Measurements from ENCODE around the gene ATG5.
"Not testable (repeated sequence)": the region's sequence is repeated elsewhere in the genome, so short reads cannot be mapped to it uniquely, and the experiment has no call there.

Gene ATG5

GRCh38 chr6:106160189-106160588 lies 165.4 kb downstream of the ATG5 start:
- Histone ChIP-seq H3K36me3 (ENCODE audit: insufficient read depth, low read depth, low read length) (no peaks in the 10 kb centered on the region), H3K4me3 (ENCODE audit: low read length) (no peak overlapping the region), H3K9ac (ENCODE audit: low read depth, low read length) (no peak overlapping the region), H3K27ac (ENCODE audit: low read length) (no peak overlapping the region), H3K27me3 (ENCODE audit: insufficient read depth, low read length) (no peaks in the 10 kb centered on the region), H3K9me3 (ENCODE audit: insufficient read depth, low read depth, low read length) (no peaks in the 10 kb centered on the region), H3K4me1 (ENCODE audit: insufficient read depth, low read length) (peaks cover 17% of the 10 kb centered on the region)

DNA sequence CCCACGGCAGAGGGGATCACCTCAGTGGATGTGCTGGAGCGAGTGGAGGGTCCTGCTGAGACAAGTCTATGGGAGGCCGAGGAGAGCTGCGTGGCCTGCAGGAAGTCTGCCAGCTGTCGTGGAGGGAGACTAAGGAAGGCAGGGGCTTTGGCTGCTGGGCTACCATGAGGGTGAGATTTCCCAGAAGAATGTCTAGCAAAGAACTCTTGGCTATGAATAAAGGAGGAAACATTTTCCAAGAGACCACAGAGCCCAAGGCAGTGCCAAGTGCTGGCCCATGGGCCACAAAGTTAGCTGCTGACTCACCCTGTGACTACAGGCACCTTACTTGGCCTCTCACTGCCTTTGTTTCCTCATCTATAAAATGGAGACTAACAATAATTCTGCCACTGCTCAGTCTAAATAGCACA lies 166.0 kb downstream of the ATG5 start:
- Histone ChIP-seq H3K27me3 (ENCODE audit: insufficient read depth, low read length) (no peaks in the 10 kb centered on the region), H3K4me3 (ENCODE audit: low read length) (no peak overlapping the region), H3K27ac (ENCODE audit: low read length) (no peak overlapping the region), H3K9ac (ENCODE audit: low read depth, low read length) (no peak overlapping the region), H3K4me1 (ENCODE audit: insufficient read depth, low read length) (peaks cover 23% of the 10 kb centered on the region), H3K9me3 (ENCODE audit: insufficient read depth, low read depth, low read length) (no peaks in the 10 kb centered on the region), H3K36me3 (ENCODE audit: insufficient read depth, low read depth, low read length) (no peaks in the 10 kb centered on the region)

DNA sequence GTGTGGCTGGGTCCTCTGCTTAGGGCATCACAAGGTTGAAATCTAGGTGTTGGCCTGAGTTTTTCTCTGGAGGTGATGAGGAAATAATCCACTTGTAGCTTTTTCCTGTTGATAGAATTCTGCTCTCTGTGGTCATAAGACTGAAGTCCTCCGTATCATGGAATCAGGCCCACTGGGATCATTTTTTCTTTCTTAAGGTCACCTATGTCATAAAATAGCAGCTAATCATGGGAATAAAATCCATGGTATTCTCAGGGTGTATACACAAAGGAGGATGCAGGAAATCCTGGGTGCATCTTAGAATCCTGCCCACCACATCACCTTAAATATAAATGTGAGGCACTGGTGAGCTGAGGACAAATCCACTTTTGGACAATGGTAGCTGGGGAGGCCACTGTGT lies 166.7 kb downstream of the ATG5 start:
- H3K4me1 ChIP-seq (ENCODE audit: insufficient read depth, low read length), result peaks cover 20% of the 10 kb centered on the region
- H3K4me3 ChIP-seq (ENCODE audit: low read length), result no peak overlapping the region
- H3K9me3 ChIP-seq (ENCODE audit: insufficient read depth, low read depth, low read length), result no peaks in the 10 kb centered on the region
- no peaks in the 10 kb centered on the region for H3K27me3 ChIP-seq (ENCODE audit: insufficient read depth, low read length)
- no peaks in the 10 kb centered on the region for H3K36me3 ChIP-seq (ENCODE audit: insufficient read depth, low read depth, low read length)
- H3K27ac ChIP-seq (ENCODE audit: low read length), result no peak overlapping the region
- no peak overlapping the region for H3K9ac ChIP-seq (ENCODE audit: low read depth, low read length)

DNA sequence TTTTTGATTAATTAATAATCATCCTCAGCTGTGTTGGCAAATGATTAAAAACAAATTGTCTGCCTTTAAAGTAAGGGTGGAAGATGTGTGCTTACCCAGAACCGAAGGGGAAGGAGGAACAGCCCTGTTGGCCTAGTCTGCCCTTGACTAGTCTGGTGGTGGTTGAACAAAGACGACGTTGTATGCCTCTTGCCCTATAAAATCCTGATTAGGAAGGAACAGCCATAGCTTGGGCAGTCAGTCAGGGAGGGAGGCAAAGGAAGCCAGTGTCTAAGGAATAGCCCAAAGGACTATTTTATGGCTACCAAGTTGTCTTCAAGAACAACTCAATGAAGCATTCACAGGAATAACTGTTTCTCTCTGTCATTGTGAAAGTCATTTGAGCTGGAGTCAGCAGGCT lies 168.7 kb downstream of the ATG5 start:
- no peaks in the 10 kb centered on the region for H3K36me3 ChIP-seq (ENCODE audit: insufficient read depth, low read depth, low read length)
- no peak overlapping the region for H3K27ac ChIP-seq (ENCODE audit: low read length)
- no peaks in the 10 kb centered on the region for H3K9me3 ChIP-seq (ENCODE audit: insufficient read depth, low read depth, low read length)
- H3K27me3 ChIP-seq (ENCODE audit: insufficient read depth, low read length), result no peaks in the 10 kb centered on the region
- H3K4me1 ChIP-seq (ENCODE audit: insufficient read depth, low read length), result peaks cover 9% of the 10 kb centered on the region
- H3K9ac ChIP-seq (ENCODE audit: low read depth, low read length), result no peak overlapping the region
- no peak overlapping the region for H3K4me3 ChIP-seq (ENCODE audit: low read length)

- Histone ChIP-seq H3K27ac (ENCODE audit: low read length) (no peak overlapping the region), H3K27me3 (ENCODE audit: insufficient read depth, low read length) (no peaks in the 10 kb centered on the region), H3K4me3 (ENCODE audit: low read length) (no peak overlapping the region), H3K4me1 (ENCODE audit: insufficient read depth, low read length) (peaks cover 9% of the 10 kb centered on the region), H3K9me3 (ENCODE audit: insufficient read depth, low read depth, low read length) (no peaks in the 10 kb centered on the region), H3K9ac (ENCODE audit: low read depth, low read length) (no peak overlapping the region), H3K36me3 (ENCODE audit: insufficient read depth, low read depth, low read length) (no peaks in the 10 kb centered on the region)
These were observed 169.1 kb downstream of the ATG5 start for GRCh38 chr6:106156413-106156812.

- no peaks in the 10 kb centered on the region for H3K36me3 ChIP-seq (ENCODE audit: insufficient read depth, low read depth, low read length)
- H3K9ac ChIP-seq (ENCODE audit: low read depth, low read length), result no peak overlapping the region
- no peak overlapping the region for H3K4me3 ChIP-seq (ENCODE audit: low read length)
- H3K27ac ChIP-seq (ENCODE audit: low read length), result no peak overlapping the region
- no peaks in the 10 kb centered on the region for H3K27me3 ChIP-seq (ENCODE audit: insufficient read depth, low read length)
- peaks cover 9% of the 10 kb centered on the region for H3K4me1 ChIP-seq (ENCODE audit: insufficient read depth, low read length)
- H3K9me3 ChIP-seq (ENCODE audit: insufficient read depth, low read depth, low read length), result no peaks in the 10 kb centered on the region
These were observed 170.2 kb downstream of the ATG5 start for GRCh38 chr6:106155219-106155830.

DNA sequence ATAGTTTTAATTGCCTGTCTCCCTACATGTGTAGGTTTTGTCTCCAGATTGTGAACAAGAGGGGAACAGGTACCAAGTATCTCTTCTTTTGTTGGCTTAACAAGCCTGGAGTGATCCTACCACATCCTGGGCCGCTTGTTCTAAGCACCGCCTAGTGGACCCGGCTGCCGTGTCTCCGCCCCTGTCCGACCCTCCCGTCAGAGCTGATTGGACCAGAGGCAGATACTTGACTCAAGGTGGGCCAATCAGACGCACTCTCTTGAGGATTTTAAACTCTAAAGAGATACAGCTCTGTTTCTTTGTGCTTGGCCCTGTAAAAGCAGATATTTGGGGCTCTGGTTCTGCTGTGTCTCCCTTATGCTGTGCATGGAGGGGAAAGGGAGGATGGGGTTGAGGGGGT lies 171.2 kb downstream of the ATG5 start:
- H3K27ac ChIP-seq (ENCODE audit: low read length), result no peak overlapping the region
- no peaks in the 10 kb centered on the region for H3K27me3 ChIP-seq (ENCODE audit: insufficient read depth, low read length)
- no peaks in the 10 kb centered on the region for H3K9me3 ChIP-seq (ENCODE audit: insufficient read depth, low read depth, low read length)
- peaks cover 9% of the 10 kb centered on the region for H3K4me1 ChIP-seq (ENCODE audit: insufficient read depth, low read length)
- no peak overlapping the region for H3K4me3 ChIP-seq (ENCODE audit: low read length)
- no peak overlapping the region for H3K9ac ChIP-seq (ENCODE audit: low read depth, low read length)
- H3K36me3 ChIP-seq (ENCODE audit: insufficient read depth, low read depth, low read length), result no peaks in the 10 kb centered on the region

DNA sequence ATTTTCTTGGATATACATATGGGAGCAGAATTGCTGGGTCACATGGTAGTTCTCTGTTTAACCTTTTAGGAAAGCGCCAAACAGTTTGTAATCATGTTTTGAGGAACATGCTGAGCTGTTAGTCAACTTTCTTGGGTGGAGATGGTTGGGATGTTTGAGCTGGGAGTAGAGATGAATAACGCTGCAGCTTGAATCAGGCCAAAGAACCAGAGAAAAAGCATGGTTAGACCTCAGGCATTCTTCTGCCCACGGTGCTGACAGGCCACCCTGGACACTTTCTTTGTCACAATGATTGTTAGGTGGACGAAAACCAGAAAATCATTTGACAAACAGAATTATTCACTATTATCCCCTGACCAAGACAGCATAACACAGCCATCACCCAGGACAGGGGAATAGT lies 172.6 kb downstream of the ATG5 start:
- Histone ChIP-seq H3K36me3 (ENCODE audit: insufficient read depth, low read depth, low read length) (no peaks in the 10 kb centered on the region), H3K4me1 (ENCODE audit: insufficient read depth, low read length) (peaks cover 9% of the 10 kb centered on the region), H3K4me3 (ENCODE audit: low read length) (no peak overlapping the region), H3K27ac (ENCODE audit: low read length) (no peak overlapping the region), H3K9me3 (ENCODE audit: insufficient read depth, low read depth, low read length) (no peaks in the 10 kb centered on the region), H3K9ac (ENCODE audit: low read depth, low read length) (no peak overlapping the region), H3K27me3 (ENCODE audit: insufficient read depth, low read length) (no peaks in the 10 kb centered on the region)

DNA sequence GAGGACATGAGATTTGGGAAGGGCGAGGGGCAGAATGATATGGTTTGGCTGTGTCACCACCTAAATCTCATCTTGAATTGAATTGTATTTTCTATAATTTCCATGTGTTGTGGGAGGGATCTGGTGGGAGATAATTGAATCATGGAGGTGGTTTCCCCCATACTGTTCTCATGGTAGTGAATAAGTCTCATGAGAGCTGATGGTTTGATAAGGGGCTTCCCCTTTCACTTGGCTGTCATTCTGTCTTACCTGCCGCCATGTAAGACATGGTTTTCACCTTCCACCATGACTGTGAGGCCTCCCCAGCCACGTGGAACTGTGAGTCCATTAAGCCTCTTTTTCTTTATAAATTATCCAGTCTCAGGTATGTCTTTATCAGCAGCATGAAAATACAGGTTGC lies 173.1 kb downstream of the ATG5 start:
- H3K9me3 ChIP-seq (ENCODE audit: insufficient read depth, low read depth, low read length); H3K27ac ChIP-seq (ENCODE audit: low read length); H3K4me1 ChIP-seq (ENCODE audit: insufficient read depth, low read length); H3K9ac ChIP-seq (ENCODE audit: low read depth, low read length); H3K4me3 ChIP-seq (ENCODE audit: low read length); H3K27me3 ChIP-seq (ENCODE audit: insufficient read depth, low read length); H3K36me3 ChIP-seq (ENCODE audit: insufficient read depth, low read depth, low read length): not testable (repeated sequence)

- no peaks in the 10 kb centered on the region for H3K9me3 ChIP-seq (ENCODE audit: insufficient read depth, low read depth, low read length)
- peaks cover 4% of the 10 kb centered on the region; the same call in 1 of the 2 replicates for H3K4me1 ChIP-seq (ENCODE audit: insufficient read depth, low read length)
- H3K4me3 ChIP-seq (ENCODE audit: low read length), result no peak overlapping the region
- H3K36me3 ChIP-seq (ENCODE audit: insufficient read depth, low read depth, low read length), result no peaks in the 10 kb centered on the region
- H3K27ac ChIP-seq (ENCODE audit: low read length), result no peak overlapping the region
- H3K27me3 ChIP-seq (ENCODE audit: insufficient read depth, low read length), result no peaks in the 10 kb centered on the region
- H3K9ac ChIP-seq (ENCODE audit: low read depth, low read length), result no peak overlapping the region
These were observed 176.0 kb downstream of the ATG5 start for GRCh38 chr6:106149472-106150069.

DNA sequence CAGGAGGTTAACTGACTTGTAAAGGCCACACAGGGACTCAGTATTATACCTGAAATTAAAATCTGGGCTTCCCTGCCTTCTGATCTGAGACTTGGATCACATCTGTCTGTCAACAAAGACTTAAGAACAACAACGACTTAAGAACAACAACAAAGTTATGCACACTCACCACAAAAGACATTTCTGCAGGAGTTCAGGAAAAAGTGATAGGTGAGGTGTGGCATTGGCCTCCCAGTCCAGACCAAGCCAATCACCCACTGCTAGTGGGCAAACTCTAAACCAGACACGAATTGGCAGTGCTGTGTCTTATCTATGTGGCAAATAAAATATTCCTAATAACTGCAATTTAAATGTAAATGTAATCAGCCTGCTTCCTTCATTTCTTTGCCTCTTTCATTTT lies 178.1 kb downstream of the ATG5 start:
- Histone ChIP-seq H3K4me3 (ENCODE audit: low read length) (no peak overlapping the region), H3K36me3 (ENCODE audit: insufficient read depth, low read depth, low read length) (no peaks in the 10 kb centered on the region), H3K9ac (ENCODE audit: low read depth, low read length) (no peak overlapping the region), H3K4me1 (ENCODE audit: insufficient read depth, low read length) (peaks cover 10% of the 10 kb centered on the region; the same call in 1 of the 2 replicates), H3K9me3 (ENCODE audit: insufficient read depth, low read depth, low read length) (no peaks in the 10 kb centered on the region), H3K27me3 (ENCODE audit: insufficient read depth, low read length) (no peaks in the 10 kb centered on the region), H3K27ac (ENCODE audit: low read length) (no peak overlapping the region)

- Histone ChIP-seq H3K36me3 (ENCODE audit: insufficient read depth, low read depth, low read length) (no peaks in the 10 kb centered on the region), H3K9me3 (ENCODE audit: insufficient read depth, low read depth, low read length) (no peaks in the 10 kb centered on the region), H3K4me3 (ENCODE audit: low read length) (no peak overlapping the region), H3K4me1 (ENCODE audit: insufficient read depth, low read length) (peaks cover 14% of the 10 kb centered on the region; the same call in 1 of the 2 replicates), H3K9ac (ENCODE audit: low read depth, low read length) (no peak overlapping the region), H3K27me3 (ENCODE audit: insufficient read depth, low read length) (no peaks in the 10 kb centered on the region), H3K27ac (ENCODE audit: low read length) (no peak overlapping the region)
These were observed 178.7 kb downstream of the ATG5 start for GRCh38 chr6:106146852-106147351.

Measured in iPS-20b (cell line).